ENCODE results near the gene LCN10.
"Not testable (repeated sequence)": the region's sequence is repeated elsewhere in the genome, so short reads cannot be mapped to it uniquely, and the experiment has no call there.

LCN10 gene

DNA sequence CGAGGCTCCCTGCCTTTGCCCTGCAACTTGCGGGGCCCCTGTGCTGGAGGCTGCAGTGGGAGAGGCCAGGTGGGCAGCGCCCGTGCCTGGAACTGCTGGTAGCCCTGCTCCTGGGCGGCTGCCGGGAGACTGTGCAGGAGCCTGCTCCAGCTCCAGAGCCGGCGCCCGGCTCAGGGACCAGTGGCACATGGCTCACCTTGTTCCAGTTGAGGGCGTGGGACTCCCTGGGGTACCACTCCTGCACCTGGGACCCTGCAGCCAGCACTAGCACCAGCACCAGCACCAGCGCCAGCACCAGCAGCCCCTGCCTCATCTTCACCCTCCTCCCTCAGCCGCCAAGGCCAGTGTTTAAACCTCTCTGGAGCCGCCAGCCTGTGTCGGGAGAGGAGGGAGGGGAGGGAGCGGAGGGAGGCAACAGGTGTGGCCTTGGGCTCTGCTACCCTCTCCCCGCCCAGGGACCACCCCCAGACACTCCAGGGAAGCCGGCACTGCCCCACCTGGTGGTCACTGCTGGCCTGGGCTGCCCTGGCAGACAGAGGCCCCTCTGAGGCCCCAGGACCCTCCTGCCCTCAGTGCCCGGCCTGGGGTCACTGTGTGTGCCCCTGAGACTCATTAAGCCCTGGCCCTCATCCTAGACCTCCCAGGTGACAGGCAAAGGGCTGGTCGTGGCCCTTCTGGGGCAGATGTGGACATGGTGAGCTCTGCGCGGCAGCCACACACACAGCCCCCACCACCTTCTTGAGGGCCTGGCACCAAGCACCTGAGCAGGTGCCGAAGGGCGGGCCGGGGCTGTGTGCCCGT, at the start of gene LCN10:
Gene LCN10, minus strand, starts transcription at position 350 of the 801 bp plus-strand sequence. Its CDS starts 37 bp downstream, at position 313.
- DNase-seq, result no peak

DNA sequence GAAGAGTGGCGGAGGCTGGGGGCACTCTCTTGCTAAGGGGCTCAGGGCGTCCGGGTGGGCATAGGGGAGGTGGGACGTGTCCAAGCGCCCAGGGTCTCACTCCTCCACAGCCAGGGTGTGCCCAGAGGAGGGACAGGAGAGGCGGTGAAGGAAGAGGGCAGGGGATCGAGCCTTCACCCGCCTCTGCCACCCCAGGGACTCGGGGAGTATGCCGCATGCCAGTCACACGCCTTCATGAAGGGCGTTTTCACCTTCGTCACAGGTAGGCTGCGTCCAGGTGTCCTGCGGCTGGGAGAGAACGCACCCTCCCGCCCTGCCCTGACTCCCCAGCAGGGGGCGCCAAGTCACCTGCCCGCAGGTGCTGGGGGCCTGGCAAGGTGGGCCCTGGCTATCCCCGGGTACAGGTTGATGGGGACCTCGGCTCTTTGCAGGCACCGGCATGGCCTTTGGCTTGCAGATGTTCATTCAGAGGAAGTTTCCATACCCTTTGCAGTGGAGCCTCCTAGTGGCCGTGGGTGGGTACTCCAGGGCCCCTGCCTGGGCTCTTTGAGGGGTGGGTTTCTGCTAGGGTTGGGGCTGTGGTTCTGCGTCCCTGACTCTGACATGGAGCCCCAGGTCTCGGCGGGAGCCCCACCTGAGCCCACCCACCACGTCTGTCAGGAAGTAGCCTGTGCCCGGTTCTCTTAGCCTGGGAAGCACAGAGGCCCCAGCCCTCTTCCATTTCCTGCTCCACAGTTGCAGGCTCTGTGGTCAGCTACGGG, 49.0 kb upstream of the LCN10 start:
- no peak for DNase-seq

DNA sequence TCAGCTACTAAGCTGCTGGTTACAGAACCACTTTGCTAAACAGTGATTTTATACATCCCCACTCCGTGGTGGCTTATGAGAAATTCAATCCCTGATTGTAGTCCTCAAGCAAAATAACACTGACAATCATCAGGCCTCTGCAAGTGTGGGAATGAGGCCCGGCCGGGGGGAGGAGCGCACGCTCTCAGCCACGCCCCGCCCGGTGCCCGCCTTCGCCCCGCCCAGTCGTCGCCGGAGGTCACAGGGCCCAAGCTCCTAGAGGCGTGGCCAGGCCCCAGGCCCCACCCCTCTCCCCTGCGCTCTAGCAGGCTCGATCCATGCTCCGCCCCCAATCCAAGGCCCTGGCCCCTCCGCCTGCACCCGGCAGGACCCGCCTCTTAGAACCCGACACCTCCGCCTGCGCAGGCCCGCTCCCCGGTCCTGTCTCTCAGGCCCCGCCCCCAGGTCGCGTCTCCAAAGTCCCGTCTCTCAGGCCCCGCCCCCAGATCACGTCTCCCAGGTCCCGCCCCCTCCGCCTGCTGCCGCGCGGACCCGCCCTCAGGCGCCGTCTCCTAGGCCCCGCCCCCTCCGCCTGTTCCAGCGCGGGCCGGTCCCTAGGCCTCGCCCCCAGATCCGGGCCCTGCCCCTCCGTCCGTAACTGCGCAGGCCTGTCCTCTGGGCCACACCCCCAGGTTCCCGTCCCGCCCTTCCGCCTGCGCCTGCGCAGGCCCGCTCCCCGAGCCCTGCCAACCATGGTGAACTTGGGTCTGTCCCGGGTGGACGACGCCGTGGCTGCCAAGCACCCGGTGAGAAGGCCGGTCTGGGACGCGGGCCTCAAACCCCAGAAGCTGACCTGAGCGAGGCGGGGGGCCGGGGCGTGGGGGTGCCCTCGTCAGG, 48.1 kb upstream of the LCN10 start, which contains the start of gene TMEM141:
Gene TMEM141, plus strand, starts transcription at position 705 of the 876 bp plus-strand sequence. Its CDS starts 27 bp downstream, at position 732.
- peak; percentile 89 for DNase-seq

DNA sequence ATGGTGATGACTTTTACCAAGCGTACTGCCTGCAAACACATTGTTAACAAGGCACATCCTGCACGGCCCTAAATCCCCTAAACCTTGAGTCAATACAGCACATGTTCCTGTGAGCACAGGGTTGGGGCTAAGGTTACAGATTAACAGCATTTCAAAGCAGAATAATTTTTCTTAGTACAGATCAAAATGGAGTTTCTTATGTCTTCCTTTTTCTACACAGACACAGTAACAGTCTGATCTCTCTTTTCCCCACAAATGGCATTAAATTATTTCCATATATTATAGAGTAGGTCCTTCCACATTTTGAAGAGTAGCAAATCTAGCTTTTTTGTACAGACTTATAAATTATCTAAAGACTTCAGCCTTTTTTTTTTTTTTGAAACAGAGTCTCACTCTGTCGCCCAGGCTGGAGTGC, 46.8 kb upstream of the LCN10 start:
- no peak for DNase-seq

DNA sequence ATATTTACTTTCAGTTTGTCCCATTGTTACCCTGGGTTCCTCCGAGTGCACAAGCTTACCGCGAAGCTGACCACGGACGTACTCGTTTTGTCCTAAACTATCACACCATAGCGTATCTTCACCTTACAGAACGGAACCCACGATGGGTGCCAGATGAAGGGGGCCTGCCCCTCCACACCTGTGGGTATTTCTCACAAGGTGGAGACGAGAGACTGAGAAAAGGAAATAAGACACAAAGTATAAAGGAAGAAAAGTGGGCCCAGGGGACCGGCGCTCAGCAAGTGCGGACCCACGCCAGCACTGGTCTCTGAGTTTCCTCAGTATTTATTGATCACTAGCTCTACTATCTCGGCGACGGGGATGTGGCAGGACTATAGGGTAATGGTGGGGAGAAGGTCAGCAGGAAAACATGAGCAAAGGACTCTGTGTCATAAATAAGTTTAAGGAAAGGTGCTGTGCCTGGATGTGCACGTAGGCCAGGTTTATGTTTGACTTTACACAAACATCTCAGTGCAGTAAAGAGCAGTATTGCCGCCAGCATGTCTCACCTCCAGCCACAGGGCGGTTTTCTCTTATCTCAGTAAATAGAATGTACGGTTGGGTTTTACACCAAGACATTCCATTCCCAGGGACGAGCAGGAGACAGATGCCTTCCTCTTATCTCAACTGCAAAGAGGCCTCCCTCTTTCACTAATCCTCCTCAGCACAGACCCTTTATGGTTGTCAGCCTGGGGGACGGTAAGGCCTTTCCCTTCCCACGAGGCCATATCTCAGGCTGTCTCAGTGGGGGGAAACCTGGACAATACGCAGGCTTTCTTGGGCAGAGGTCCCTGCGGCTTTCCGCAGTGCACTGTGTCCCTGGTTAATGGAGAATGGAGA, 46.1 kb upstream of the LCN10 start:
- DNase-seq, result not testable (repeated sequence)

DNA sequence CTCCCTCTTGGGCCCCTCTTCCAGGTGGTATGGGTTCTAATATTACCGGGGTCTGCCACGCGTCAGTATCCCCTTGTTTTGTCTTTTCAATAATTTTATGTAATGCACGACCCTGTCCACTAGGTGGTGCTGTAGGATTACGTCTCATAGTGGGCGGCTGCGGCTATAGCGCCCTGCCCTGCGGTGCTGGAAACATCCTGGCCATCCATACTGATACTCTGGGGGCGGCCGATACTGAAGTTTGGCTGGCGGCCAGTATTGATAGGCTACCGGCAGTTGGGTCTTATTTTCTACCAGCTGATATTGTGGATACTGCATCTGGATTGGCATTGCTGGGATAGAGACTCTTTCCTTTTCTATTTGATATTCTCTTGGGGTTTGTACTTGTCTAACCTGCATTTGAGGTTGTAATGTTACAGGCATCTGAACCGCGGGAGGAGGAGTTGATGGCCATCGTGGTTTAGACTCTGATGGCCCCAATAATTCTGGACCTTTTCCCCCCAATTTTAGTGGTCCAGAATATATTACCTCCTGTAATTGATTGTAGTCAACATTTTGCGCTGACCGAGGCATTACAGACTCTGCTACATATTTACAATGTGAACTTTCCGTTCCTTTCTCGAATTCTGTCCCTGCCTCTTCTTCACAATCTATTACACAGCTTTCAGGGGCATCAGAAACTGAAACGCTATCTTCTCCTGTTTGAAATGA, 45.1 kb upstream of the LCN10 start:
- DNase-seq, result no peak

DNA sequence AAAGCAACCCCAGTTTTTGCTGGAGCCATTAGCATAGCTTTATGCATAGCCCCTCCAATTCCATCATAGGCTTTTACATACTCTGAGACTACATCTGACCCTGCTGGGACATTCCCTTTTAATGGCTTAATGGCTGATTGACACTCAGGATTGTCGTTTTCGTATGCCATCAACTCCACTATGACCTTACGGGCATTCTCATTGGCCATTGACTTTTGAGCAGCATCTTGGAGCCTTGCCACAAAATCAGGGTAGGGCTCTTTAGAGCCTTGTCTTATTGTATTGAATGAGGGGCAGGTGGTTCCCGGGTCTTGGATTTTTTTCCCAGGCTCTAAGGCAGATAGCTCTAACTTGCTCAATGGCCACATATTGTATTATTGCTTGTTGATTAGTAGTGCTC, 44.2 kb upstream of the LCN10 start:
- not testable (repeated sequence) for DNase-seq

DNA sequence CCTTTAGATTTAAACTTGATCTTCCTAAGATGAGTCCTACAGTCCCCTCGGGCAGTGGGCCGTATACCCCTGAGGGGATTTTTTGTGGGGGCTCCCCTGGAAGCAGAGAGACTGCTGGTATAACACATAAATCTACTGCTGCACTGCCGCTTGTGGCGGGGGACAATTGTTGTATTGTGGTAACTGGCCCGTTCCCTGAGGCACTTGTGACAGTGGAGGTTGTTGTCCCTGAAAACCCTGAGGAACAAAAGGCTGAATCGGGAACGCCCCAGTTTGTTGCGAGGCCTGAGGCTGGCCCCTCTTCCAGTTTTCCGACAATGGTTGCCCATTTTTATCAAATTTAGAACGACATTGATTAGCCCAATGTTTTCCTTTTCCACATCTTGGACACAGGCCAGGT, 43.7 kb upstream of the LCN10 start:
- DNase-seq, result no peak

DNA sequence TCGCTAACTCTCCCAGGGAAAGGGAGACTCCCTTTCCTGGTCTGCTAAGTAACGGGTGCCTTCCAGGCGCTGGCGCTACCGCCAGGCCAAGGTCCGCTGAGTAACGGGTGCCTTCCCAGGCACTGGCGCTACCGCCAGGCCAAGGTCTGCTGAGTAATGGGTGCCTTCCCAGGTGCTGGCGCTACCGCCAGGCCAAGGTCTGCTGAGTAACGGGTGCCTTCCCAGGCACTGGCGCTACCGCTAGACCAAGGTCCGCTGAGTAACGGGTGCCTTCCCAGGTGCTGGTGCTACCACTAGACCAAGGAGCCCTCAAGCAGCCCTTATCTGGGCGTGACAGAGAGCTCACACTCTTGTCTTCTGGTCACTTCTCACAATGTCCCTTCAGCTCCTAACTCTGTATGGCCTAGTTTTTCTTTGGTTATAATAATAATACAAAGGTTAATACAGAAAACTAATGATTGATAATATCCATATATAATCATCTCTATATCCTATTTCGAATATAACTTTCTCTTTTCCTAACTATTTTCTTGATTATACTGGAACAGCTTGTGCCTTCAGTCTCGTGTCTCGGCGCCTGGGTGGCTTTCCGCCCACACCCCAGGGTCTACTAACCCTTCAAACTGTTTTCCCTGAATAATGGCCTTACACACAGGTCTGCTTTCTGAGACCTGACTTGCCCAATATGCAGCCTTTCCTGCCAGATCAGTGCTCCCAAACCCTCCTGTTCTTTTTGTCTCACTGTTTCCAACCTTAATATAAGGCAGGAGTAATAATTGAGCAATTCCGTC, 43.0 kb upstream of the LCN10 start:
- not testable (repeated sequence) for DNase-seq

DNA sequence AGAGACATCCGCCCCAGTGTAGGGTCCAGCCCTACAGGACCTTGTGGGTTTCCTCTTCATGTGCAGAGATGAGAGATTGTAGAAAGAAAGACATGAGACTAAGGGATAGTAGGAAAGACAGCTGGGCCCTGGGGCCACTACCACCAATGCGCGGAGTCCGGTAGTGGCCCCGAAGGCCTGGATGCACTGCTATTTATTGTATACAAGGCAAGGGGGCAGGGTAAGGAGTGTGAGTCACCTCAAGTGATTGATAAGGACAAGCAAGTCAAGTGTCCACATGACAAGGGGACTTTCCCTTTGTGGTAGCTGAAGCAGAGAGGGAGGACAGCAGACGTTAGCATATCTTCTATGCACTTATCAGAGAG, 42.2 kb upstream of the LCN10 start:
- no peak for DNase-seq

DNA sequence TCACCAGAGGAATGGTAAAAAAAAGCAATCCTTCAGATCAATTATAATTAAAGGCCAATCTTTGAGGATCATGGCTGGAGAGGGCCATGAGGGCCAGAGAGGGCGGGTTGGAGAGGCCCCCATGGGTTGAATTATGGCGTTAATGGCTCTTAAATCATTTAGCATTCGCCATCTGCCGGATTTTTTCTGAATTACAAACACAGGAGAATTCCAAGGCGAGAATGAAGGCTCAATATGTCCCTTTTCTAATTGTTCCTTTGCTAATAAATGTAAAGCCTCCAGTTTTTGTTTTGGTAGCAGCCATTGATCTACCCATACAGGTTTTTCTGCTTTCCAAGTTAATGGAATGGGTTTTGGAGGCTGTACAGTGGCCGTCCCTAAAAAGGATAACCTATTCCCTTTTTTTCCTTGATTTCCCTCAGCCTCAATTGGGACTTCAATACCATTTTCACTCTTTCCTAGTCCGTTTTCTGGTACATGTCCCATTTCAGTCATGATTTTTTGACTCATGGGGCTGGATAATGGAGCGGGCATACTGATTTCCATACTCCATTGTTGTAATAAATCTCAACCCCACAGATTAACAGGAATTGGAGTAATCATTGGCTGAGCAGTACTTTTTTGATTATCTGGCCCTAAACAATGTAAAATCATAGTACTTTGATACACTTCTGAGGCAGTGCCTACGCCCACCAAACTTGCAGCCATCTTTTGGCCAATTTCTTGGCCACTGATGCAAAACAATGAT, 41.7 kb upstream of the LCN10 start:
- DNase-seq, result no peak

DNA sequence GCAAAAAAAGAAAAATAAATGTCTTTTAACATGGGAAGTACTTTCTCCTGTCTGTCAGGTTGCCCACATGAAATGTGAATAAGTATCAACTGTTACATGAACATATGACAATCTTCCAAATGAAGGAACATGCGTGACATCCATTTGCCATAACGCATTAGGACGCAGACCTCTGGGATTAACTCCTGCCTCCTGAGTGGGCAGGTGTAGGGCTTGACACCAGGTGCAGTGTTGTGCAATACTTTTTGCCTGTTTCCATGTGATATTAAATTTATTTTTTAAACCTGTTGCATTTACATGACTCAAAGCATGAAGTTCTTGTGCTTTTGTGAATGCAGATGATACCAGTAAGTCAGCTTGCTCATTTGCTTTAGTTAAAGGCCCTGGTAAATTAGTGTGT, 39.7 kb upstream of the LCN10 start:
- DNase-seq, result no peak

DNA sequence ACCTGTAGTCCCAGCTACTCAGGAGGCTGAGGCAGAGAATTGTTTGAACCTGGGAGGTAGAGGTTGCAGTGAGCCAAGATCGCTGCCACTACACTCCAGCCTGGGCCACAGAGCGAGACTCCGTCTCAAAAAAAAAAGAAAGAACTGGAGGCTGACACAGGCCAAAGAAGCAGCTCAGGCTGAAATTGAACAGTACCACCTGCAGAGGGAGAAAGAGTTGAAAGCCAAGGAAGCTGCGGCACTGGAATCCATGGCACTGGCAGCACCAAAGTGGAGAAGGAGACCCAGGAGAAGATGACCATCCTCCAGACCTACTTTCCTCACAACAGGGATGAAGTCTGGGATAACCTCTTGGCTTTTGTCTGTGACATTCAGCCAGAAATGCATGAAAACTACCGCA, 37.1 kb upstream of the LCN10 start:
- DNase-seq, result no peak

DNA sequence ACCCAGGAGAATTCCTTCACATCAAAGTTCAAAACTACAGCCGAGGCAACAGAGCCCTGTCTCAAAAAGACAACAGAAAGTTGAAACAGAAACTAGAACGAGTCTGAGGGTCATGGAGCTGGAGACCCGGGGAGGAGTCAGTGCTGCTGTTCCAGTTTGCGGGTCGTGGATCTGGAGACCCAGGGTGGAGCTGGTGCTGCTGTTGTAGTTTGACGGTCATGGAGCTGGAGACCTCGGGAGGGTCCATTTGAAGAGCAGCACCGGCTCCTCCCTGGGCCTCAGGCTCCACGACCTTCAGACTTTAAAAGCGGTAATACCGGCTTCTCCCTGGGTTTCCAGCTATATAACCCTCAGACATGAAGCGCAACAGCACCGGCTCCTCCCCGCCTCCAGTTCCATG, 34.6 kb upstream of the LCN10 start:
- no peak for DNase-seq

DNA sequence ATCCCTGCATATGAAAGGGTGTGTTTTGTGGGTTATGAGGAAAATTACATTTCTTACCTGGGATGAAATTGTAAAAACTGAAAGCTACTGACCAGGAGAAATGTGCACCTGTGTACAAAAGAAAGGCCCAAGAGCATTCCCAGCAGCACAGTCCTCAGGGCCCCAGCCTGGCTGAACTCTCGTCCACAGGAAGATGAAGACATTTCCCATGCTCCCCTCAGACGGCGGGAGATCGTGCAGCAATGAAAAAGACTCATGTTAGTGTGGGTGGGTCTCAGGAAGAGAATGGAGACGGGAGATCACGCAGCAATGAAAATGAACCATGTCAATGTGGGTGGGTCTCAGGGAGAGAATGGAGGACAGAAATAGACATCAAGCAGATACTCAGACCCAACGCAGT, 34.2 kb upstream of the LCN10 start:
- no peak for DNase-seq

DNA sequence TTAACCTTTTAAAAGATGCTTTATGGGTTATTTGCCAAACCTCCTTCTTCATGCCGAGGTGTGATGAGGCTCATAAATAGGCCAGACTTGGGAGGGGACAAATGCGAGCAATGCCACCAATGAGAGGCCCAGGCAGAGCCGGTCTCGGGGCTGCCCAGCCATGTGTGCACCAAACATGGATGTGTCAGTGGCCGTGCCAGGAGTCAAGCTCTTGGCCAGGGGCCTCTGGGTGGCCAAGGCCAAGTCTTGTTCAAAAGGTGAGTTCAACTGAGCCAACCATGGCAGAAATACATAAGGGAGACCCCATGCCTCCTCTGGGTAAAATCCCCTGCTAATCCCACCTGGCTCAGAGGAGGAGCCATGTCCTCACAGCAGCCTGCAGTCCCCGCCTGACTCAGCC, 32.5 kb upstream of the LCN10 start:
- DNase-seq, result no peak

DNA sequence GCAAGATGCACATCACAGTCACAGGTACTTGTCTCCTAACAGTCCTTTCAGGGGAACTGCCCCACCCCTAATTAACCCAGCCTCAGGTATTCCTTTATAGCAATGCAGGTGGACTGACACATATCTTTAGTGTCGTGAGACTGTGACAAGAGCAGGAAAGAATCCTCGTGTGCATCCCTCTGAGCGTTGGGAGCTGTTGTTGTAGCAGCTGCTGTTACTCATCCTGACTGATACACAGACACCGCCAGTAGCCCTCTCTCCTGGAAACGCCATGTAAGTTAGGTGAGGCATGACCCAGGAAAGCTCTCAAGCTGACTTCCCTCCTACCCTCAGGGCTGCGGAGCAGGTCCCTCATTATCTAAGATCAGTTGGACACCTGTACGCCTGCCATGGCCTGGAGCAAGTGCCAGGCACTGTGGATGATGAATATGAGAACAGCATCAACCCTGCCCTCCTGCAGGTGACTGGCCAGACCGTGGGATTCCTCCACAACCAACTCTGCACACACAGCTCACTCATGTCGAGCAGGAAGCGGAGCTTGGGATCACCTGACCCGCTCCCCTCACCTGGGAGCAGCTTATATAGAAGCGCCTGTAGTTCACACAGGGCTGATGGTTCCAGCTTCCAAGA, 31.8 kb upstream of the LCN10 start:
- no peak for DNase-seq

DNA sequence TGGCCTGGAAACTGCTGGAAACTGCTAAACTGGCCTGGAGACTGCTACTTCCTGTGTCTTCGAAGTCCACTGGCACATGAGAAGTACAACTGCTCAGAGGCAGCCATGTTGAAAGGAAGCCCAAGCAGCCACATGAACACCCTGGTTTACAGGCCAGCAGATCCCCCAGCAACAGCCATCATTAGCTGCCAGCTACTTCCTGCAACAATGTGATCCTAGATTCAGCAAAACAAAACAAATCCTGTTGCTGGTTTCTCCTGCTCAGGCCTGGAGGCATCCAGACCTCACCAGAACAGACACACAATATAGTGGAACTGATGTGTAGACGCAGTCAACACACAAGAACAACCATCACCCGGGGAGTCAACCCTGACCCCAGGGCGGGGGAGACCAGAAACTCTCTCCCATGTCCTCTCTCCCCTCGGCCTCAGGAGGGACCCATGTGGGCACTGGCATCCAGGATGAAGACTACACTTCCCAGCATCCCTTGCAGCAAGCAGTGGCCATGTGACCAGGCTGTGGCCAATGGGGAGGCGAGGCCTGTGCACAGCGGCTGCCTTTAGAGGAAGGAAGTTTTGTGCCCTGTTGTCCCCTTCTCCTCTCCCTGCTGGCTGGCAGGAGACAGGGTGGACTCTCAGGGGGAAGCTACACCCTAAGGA, 30.8 kb upstream of the LCN10 start:
- DNase-seq, result no peak

DNA sequence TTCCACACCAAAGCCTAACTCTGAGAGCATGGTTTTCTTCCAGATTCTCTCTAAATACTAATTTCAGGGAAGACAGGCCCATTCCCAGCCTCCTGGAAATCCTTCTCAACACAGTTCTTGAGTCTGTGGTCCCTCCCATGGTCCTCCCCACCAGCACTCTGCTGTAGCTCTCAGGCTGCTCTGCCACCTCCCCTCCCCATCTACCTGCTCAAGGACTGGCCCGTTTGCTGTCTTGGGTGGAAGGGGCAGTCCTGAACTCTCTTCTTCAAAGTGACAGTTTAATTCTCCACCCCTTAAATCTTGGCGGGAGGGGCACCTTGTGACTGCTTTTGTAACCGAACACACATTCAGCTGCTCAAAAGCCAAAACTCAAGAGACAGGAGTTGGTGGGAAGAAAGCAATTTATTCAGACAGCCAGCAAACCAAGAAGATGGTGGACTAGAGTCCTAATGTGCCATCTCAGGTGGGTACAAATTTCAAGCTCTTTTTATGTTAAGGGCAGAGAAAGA, 29.2 kb upstream of the LCN10 start:
- DNase-seq, result no peak
